ENCODE measurements around the gene KL. TPM values are rescaled to one million over a fixed set of nuclear protein-coding genes. Genes with fewer than 3 reads are reported as not detected.

KL gene
- total RNA-seq, 2 donors from 2014 or later, result 0.09 TPM; not detected in 1

DNA sequence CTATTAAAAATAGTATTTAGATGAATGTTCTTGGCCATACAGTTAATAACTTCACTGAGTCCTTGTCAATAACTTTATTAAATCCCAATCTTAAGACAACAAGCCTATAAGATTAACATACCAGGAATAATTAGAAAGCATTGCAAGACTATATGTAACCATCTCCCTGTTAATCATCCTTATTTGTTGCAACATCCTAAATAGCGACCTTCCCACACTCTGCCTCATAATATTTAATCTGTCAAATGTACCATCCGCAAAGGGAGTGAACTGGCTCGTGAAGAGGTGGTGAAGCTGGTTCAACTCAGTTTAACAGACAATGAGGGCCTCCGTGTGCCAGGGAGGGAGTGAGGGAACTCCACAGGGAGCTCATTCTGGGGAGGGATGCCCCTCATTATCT is 33.9 kb downstream of the KL start:
- no peak overlapping the region for H3K4me3 Mint-ChIP-seq
- H3K4me1 Mint-ChIP-seq, result no peaks in the 10 kb centered on the region
- H3K4me3 ChIP-seq (ENCODE audit: low read length), result no peak overlapping the region
- TF ChIP-seq, protein P1, sequence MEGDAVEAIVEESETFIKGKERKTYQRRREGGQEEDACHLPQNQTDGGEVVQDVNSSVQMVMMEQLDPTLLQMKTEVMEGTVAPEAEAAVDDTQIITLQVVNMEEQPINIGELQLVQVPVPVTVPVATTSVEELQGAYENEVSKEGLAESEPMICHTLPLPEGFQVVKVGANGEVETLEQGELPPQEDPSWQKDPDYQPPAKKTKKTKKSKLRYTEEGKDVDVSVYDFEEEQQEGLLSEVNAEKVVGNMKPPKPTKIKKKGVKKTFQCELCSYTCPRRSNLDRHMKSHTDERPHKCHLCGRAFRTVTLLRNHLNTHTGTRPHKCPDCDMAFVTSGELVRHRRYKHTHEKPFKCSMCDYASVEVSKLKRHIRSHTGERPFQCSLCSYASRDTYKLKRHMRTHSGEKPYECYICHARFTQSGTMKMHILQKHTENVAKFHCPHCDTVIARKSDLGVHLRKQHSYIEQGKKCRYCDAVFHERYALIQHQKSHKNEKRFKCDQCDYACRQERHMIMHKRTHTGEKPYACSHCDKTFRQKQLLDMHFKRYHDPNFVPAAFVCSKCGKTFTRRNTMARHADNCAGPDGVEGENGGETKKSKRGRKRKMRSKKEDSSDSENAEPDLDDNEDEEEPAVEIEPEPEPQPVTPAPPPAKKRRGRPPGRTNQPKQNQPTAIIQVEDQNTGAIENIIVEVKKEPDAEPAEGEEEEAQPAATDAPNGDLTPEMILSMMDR (conservative IDR thresholded peaks at IDR 0.05), result no peak
- H3K36me3 ChIP-seq (ENCODE audit: control insufficient read depth, insufficient read depth, low read length), result no peaks in the 10 kb centered on the region
- no peaks in the 10 kb centered on the region for H3K4me1 ChIP-seq (ENCODE audit: control insufficient read depth, insufficient read depth, low read length)
- no peaks in the 10 kb centered on the region for H3K27me3 ChIP-seq (ENCODE audit: control insufficient read depth, insufficient read depth, low read length, poor library complexity, severe bottlenecking)
- H3K36me3 Mint-ChIP-seq (ENCODE audit: low read depth), result no peaks in the 10 kb centered on the region
- 41 to 67% methylated on average over 3 to 4 of the region's 4 CpGs for WGBS, 2 experiments (ENCODE audit: insufficient coverage in 1 of 2, insufficient read length in 1 of 2)
- no peak overlapping the region for H3K9ac ChIP-seq (ENCODE audit: extremely low read depth, low read length, poor library complexity, severe bottlenecking)
- no peak for DNase-seq
- H3K27me3 Mint-ChIP-seq (ENCODE audit: insufficient read depth), result no peaks in the 10 kb centered on the region
- H3K9me3 ChIP-seq (ENCODE audit: control insufficient read depth, low read length), result no peaks in the 10 kb centered on the region
- no peak overlapping the region for H3K27ac Mint-ChIP-seq
- no peaks in the 10 kb centered on the region for H3K9me3 Mint-ChIP-seq
- H3K27ac ChIP-seq (ENCODE audit: low read depth, low read length), result no peak overlapping the region

DNA sequence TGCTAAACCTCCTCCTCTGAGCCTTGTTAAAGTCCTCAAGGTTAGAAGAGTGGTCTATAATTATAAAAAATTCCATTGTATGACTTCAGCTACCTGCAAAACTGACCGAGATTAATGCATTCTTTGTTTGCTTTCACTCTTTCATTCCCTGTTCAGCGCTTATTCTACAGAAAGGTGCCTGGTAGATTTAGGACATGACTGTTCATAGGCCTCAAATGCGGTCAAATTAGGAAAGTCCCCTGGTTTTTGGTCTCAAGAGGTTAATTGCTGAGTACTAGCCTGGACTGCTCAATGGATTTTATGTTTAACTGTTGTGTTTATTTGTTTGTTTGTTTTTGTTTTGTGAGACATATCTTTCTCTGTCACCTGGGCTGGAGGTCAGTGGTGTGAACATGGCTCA is 35.4 kb downstream of the KL start:
- Histone ChIP-seq H3K9ac (ENCODE audit: extremely low read depth, low read length, poor library complexity, severe bottlenecking) (no peak overlapping the region), H3K36me3 (ENCODE audit: control insufficient read depth, insufficient read depth, low read length) (no peaks in the 10 kb centered on the region), H3K4me3 (ENCODE audit: low read length) (no peak overlapping the region), H3K27ac (ENCODE audit: low read depth, low read length) (no peak overlapping the region), H3K27me3 (ENCODE audit: control insufficient read depth, insufficient read depth, low read length, poor library complexity, severe bottlenecking) (no peaks in the 10 kb centered on the region), H3K9me3 (ENCODE audit: control insufficient read depth, low read length) (no peaks in the 10 kb centered on the region), H3K4me1 (ENCODE audit: control insufficient read depth, insufficient read depth, low read length) (no peaks in the 10 kb centered on the region)
- Mint-ChIP-seq H3K27me3 (ENCODE audit: insufficient read depth) (no peaks in the 10 kb centered on the region), H3K4me3 (no peak overlapping the region), H3K4me1 (peaks cover 1% of the 10 kb centered on the region), H3K36me3 (ENCODE audit: low read depth) (no peaks in the 10 kb centered on the region), H3K27ac (no peak overlapping the region), H3K9me3 (no peaks in the 10 kb centered on the region)
- 93 to 94% methylated on average over 3 of the region's 3 CpGs for WGBS, 2 experiments (ENCODE audit: insufficient coverage in 1 of 2, insufficient read length in 1 of 2)
- DNase-seq, result no peak
- TF ChIP-seq, protein P1 (conservative IDR thresholded peaks at IDR 0.05), result no peak

DNA sequence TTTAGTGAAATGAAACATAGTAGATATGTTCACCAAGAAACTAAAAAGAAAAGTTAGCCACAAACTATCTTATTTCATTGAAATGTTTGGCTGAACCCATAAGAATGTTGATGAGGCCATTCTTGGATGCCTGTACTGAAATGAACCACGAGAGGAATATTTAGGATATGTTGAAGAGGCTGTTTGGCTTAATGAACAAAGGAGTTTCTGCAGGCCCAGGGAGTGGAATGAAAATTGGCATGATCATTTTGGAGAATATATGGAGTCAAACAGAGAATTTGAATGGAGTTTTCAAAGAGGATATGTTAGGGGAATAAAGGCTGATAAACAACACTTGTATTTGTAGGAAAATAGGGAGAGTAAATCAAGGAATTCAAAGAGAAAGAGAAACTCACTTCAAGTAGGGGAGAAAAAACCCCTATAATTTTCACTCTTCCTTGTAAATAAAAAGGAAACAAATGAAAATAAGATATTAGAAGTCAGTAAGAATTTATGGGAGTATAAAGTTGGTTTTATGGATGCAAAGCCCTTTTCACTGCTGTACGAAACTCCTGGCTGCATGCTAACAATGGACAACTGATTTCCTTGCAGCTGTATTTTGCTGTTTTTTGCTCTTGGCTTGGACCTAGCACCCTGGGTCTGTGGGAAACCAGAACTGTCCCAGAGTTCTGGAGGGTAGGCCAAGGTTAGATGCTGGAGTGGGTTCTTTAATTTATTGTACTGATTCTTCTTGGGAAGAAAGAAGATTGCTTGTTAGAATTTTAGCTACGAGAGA is 36.5 kb downstream of the KL start:
- no peak overlapping the region for H3K27ac Mint-ChIP-seq

More for the DNA sequence above, 36.5 kb downstream of the KL start:
- H3K36me3 ChIP-seq (ENCODE audit: control insufficient read depth, insufficient read depth, low read length), result no peaks in the 10 kb centered on the region
- peaks cover 6% of the 10 kb centered on the region for H3K4me1 ChIP-seq (ENCODE audit: control insufficient read depth, insufficient read depth, low read length)
- Mint-ChIP-seq H3K27me3 (ENCODE audit: insufficient read depth) (no peaks in the 10 kb centered on the region), H3K4me3 (no peak overlapping the region), H3K36me3 (ENCODE audit: low read depth) (no peaks in the 10 kb centered on the region), H3K4me1 (peaks cover 12% of the 10 kb centered on the region), H3K9me3 (no peaks in the 10 kb centered on the region)
- no peaks in the 10 kb centered on the region for H3K27me3 ChIP-seq (ENCODE audit: control insufficient read depth, insufficient read depth, low read length, poor library complexity, severe bottlenecking)
- H3K4me3 ChIP-seq (ENCODE audit: low read length), result no peak overlapping the region
- DNase-seq, result no peak
- TF ChIP-seq, protein P1 (conservative IDR thresholded peaks at IDR 0.05), result no peak
- no peak overlapping the region for H3K9ac ChIP-seq (ENCODE audit: extremely low read depth, low read length, poor library complexity, severe bottlenecking)
- 95 to 100% methylated on average over 1 to 3 of the region's 3 CpGs for WGBS, 2 experiments (ENCODE audit: insufficient coverage in 1 of 2, insufficient read length in 1 of 2)
- H3K9me3 ChIP-seq (ENCODE audit: control insufficient read depth, low read length), result no peaks in the 10 kb centered on the region
- H3K27ac ChIP-seq (ENCODE audit: low read depth, low read length), result no peak overlapping the region
